ENCODE data around the gene ROR2. TPM values are rescaled to one million over a fixed set of nuclear protein-coding genes. Genes with fewer than 3 reads are reported as not detected.

ROR2 gene
- total RNA-seq, 1 experiment from 2014 or later: 2.7 TPM

DNA sequence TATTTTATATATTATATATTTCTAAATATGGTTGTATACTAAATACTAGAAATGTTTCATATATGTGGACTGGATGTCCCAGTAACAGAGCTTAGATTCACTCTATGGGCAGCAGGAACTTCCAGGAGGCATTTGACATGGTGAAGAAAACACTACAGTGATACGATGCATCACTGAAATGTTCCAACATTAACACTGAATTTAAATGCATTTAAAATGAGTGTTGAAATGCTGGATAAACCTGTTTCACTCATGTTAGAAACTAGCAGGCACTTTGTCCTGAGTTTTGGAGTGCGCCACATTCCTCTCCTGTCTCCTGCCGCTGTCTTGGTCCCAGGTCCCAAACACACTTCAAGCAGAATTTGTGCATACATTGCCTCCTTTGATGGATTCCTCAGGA lies 288.6 kb downstream of the ROR2 start:
- H3K9me3 Mint-ChIP-seq: no peaks in the 10 kb centered on the region
- Histone ChIP-seq H3K18ac (ENCODE audit: insufficient read length, low read depth, low read length) (no peak overlapping the region), H3K9me3 (ENCODE audit: control insufficient read depth, low read depth, low read length) (no peaks in the 10 kb centered on the region), H3K9ac (ENCODE audit: extremely low read depth, insufficient read length, low read length) (no peak overlapping the region), H3K27ac (ENCODE audit: insufficient read length, low read depth, low read length) (no peak overlapping the region), H2BK120ac (ENCODE audit: low read depth, low read length, poor library complexity, severe bottlenecking) (no peak overlapping the region), H2BK5ac (ENCODE audit: insufficient read length, low read length) (no peak overlapping the region), H2BK12ac (ENCODE audit: insufficient read length, low read depth, low read length) (no peak overlapping the region), H2BK20ac (ENCODE audit: low read depth, low read length, poor library complexity, severe bottlenecking) (no peak overlapping the region), H2BK15ac (ENCODE audit: low read depth, low read length) (no peak overlapping the region), H4K91ac (ENCODE audit: insufficient read length, low read depth, low read length) (no peak overlapping the region), H3K4ac (ENCODE audit: low read depth, low read length) (no peak overlapping the region), H3K4me2 (ENCODE audit: insufficient read depth, insufficient read length, low read length) (no peak overlapping the region), H3K14ac (ENCODE audit: insufficient read depth, low read length) (no peak overlapping the region), H3K27me3 (ENCODE audit: insufficient read depth, low read length) (no peaks in the 10 kb centered on the region), H4K8ac (replicated peaks; ENCODE audit: insufficient read length, low read depth, low read length) (no peak overlapping the region), H4K20me1 (ENCODE audit: control insufficient read depth, insufficient read depth, insufficient read length) (no peaks in the 10 kb centered on the region), H2AK5ac (ENCODE audit: insufficient read length, low read length) (no peak overlapping the region), H3K79me1 (ENCODE audit: insufficient read depth, low read depth, low read length, poor library complexity, severe bottlenecking) (no peaks in the 10 kb centered on the region), H3K56ac (ENCODE audit: insufficient read length, low read depth, low read length) (no peak overlapping the region), H3T11ph (ENCODE audit: low read length) (no peak overlapping the region), H3K79me2 (ENCODE audit: insufficient read depth, low read length) (no peaks in the 10 kb centered on the region), H3K23me2 (ENCODE audit: insufficient read length, low read depth, low read length, poor library complexity, severe bottlenecking) (no peaks in the 10 kb centered on the region), H2AFZ (ENCODE audit: low read length) (no peak overlapping the region), H3K4me1 (ENCODE audit: insufficient read depth, low read length) (no peaks in the 10 kb centered on the region), H4K5ac (ENCODE audit: insufficient read length, low read depth, low read length) (no peak overlapping the region), H3K23ac (ENCODE audit: insufficient read length, low read depth, low read length) (no peak overlapping the region)
- H3K4me1 Mint-ChIP-seq: peaks cover 10 to 11% of the 10 kb centered on the region in 2 experiments
- no CpG with 5 or more reads among the region's 3 CpGs for WGBS (ENCODE audit: extremely low coverage, insufficient read length, low lambda C conversion rate)
- no peak for TF ChIP-seq CTCF (conservative IDR thresholded peaks at IDR 0.05)
- DNase-seq: no peak
- peaks cover 5% of the 10 kb centered on the region for H3K27me3 Mint-ChIP-seq (ENCODE audit: low read depth)
- no peak overlapping the region for H3K4me3 Mint-ChIP-seq
- no peak overlapping the region for H3K27ac Mint-ChIP-seq
- no peaks in the 10 kb centered on the region; a peak in 1 of 7 replicates for H3K36me3 Mint-ChIP-seq (ENCODE audit: insufficient read depth in 1 of 3, low read depth in 3 of 3)
